Measurements from ENCODE around the gene DSCAM.

- TF ChIP-seq CTCF (IDR thresholded peaks at IDR 0.05) (no peak), POLR2A (IDR thresholded peaks at IDR 0.05) (no peak)
These were observed 163.6 kb downstream of the DSCAM start for GRCh38 chr21:40683349-40683748.
